ENCODE data around the gene SYS1.

- TF ChIP-seq CTCF (IDR thresholded peaks at IDR 0.05) (no peak), TCF7L2 (IDR thresholded peaks at IDR 0.05; ENCODE audit: low read depth, low read length) (no peak), REST (IDR thresholded peaks at IDR 0.05; ENCODE audit: insufficient read depth in 1 of 2, low read depth in 2 of 2, low read length in 1 of 2) (no peak)
Measured at GRCh38 chr20:45339084-45339483, 23.9 kb upstream of the SYS1 start.
